Measurements from ENCODE around the gene ARFGAP2. TPM values are rescaled to one million over a fixed set of nuclear protein-coding genes. Genes with fewer than 3 reads are reported as not detected.
"Not testable (repeated sequence)": the region's sequence is repeated elsewhere in the genome, so short reads cannot be mapped to it uniquely, and the experiment has no call there.

Gene ARFGAP2
- polyA plus RNA-seq, 2 donors, result 47.7 to 49.6 TPM

DNA sequence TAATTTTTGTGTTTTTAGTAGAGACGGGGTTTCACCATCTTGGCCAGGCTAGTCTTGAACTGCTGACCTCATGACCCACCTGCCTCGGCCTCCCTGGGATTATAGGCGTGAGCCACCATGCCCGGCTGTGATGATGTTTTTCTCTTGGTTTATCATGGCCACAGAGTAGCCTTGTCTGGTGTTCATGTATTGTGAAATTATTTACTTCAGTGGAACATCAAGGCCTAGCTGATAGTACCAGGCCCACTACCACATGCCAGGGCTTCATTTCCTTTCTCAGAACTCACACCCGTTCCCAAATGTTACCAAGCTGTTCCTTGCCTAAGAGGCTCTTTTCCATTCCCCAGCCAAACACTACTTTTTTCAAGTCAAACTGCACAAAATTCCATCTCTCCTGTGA is 31.9 kb upstream of the ARFGAP2 start:
- H3K4me3 ChIP-seq (ENCODE audit: low read depth in 1 of 2, low read length in 2 of 2), result no peak overlapping the region
- H3K27me3 ChIP-seq (ENCODE audit: control insufficient read depth in 1 of 2, insufficient read depth in 2 of 2, low read length in 2 of 2), result no peaks in the 10 kb centered on the region
- peaks cover 0 to 3% of the 10 kb centered on the region in 2 donors for H3K4me1 ChIP-seq (ENCODE audit: control insufficient read depth in 2 of 2, insufficient read depth in 2 of 2, low read length in 1 of 2)
- WGBS, 2 donors, result 91 to 94% methylated on average over 5 of the region's 5 CpGs
- H3K27ac ChIP-seq (ENCODE audit: low read depth in 2 of 2, low read length in 1 of 2), result no peak overlapping the region
- H3K9me3 ChIP-seq (ENCODE audit: control insufficient read depth in 2 of 2, insufficient read depth in 1 of 2, low read depth in 1 of 2, low read length in 1 of 2), result no peaks in the 10 kb centered on the region
- H3K36me3 ChIP-seq (ENCODE audit: control insufficient read depth in 2 of 2, insufficient read depth in 2 of 2, low read length in 1 of 2), result no peaks in the 10 kb centered on the region

DNA sequence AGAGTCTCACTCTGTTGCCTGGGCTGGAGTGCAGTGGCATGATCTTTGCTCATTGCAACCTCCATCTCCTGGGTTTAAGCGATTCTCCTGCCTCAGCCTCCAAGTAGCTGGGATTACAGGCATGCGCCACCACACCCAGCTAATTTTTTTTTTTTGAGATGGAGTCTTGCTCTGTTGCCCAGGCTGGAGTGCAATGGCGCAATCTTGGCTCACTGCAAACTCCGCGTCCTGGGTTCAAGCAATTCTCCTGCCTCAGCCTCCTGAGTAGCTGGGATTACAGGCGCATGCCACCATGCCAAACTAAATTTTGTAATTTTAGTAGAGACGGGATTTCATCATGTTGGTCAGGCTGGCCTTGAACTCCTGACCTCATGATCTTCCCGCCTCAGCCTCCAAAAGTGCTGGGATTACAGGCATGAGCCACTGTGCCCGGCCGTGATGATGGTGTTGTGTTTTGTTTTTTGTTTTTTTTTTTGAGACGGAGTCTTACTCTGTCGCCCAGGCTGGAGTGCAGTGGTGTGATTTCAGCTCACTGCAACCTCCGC is 31.4 kb upstream of the ARFGAP2 start:
- not testable (repeated sequence) for H3K4me1 ChIP-seq (ENCODE audit: control insufficient read depth in 2 of 2, insufficient read depth in 2 of 2, low read length in 1 of 2); H3K9me3 ChIP-seq (ENCODE audit: control insufficient read depth in 2 of 2, insufficient read depth in 1 of 2, low read depth in 1 of 2, low read length in 1 of 2); H3K36me3 ChIP-seq (ENCODE audit: control insufficient read depth in 2 of 2, insufficient read depth in 2 of 2, low read length in 1 of 2); H3K27me3 ChIP-seq (ENCODE audit: control insufficient read depth in 1 of 2, insufficient read depth in 2 of 2, low read length in 2 of 2); H3K27ac ChIP-seq (ENCODE audit: low read depth in 2 of 2, low read length in 1 of 2); H3K4me3 ChIP-seq (ENCODE audit: low read depth in 1 of 2, low read length in 2 of 2)
- 96 to 97% methylated on average over 13 of the region's 13 CpGs for WGBS, 2 donors

DNA sequence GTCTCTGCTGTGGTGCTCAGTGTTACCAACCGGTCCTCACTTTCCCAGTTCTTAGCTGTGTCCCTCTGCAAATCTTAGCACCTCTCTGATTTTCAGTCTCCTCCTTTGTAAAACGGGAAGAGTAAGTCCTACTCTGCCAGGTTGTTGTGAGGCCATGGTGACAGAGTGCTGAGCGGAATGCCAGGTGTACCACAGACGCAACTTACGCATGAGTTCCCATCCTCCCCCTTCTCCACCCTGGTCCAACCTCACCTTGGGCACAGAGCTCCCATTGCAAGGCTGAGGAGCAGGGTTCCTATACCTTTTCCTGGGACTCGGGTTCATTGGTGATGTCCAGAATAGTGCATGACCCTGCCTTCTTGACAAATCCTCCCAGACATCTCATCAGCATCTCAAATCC is 30.8 kb upstream of the ARFGAP2 start:
- Histone ChIP-seq H3K4me1 (ENCODE audit: control insufficient read depth in 2 of 2, insufficient read depth in 2 of 2, low read length in 1 of 2) (no peaks in the 10 kb centered on the region), H3K9me3 (ENCODE audit: control insufficient read depth in 2 of 2, insufficient read depth in 1 of 2, low read depth in 1 of 2, low read length in 1 of 2) (no peaks in the 10 kb centered on the region), H3K27ac (ENCODE audit: low read depth in 2 of 2, low read length in 1 of 2) (no peak overlapping the region), H3K36me3 (ENCODE audit: control insufficient read depth in 2 of 2, insufficient read depth in 2 of 2, low read length in 1 of 2) (no peaks in the 10 kb centered on the region), H3K27me3 (ENCODE audit: control insufficient read depth in 1 of 2, insufficient read depth in 2 of 2, low read length in 2 of 2) (no peaks in the 10 kb centered on the region), H3K4me3 (ENCODE audit: low read depth in 1 of 2, low read length in 2 of 2) (no peak overlapping the region)
- 83 to 85% methylated on average over 6 of the region's 6 CpGs for WGBS, 2 donors

DNA sequence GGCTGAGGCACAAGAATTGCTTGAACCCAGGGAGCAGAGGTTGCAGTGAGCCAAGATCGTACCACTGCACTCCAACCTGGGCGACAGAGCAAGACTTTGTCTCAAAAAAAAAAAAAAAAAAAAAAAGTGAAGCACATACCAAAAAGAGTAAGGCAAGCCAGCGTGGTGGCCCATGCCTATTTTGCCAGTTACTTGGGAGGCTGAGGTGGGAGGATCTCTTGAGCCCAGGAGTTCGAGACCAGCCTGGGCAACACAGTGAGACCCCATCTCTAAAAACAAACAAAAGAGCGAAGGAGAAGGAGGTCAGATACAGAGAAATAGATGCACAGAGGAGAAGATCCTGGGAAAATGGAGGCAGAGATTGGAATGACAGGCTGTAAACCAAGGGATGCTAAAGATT is 29.9 kb upstream of the ARFGAP2 start:
- H3K9me3 ChIP-seq (ENCODE audit: control insufficient read depth in 2 of 2, insufficient read depth in 1 of 2, low read depth in 1 of 2, low read length in 1 of 2); H3K4me3 ChIP-seq (ENCODE audit: low read depth in 1 of 2, low read length in 2 of 2); H3K36me3 ChIP-seq (ENCODE audit: control insufficient read depth in 2 of 2, insufficient read depth in 2 of 2, low read length in 1 of 2); H3K27ac ChIP-seq (ENCODE audit: low read depth in 2 of 2, low read length in 1 of 2); H3K27me3 ChIP-seq (ENCODE audit: control insufficient read depth in 1 of 2, insufficient read depth in 2 of 2, low read length in 2 of 2); H3K4me1 ChIP-seq (ENCODE audit: control insufficient read depth in 2 of 2, insufficient read depth in 2 of 2, low read length in 1 of 2): not testable (repeated sequence)
- 92 to 95% methylated on average over 5 of the region's 5 CpGs for WGBS, 2 donors

DNA sequence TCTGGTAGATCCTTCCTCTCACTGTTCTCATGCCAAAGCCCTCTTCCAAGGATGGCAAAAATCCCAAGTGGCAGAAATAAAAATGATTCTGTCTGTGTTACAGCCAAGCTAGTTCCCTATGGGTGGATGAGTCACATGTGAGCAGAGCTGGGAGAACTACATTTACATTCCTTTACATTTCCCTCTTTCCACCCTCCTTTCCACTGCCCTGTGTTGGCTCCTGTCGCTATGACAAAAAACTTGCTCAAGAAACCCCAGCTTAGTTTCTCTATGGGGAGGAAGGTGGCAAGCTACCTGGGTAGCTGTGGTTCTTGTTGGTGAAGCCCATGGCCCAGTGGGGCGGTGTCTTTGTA is 27.9 kb upstream of the ARFGAP2 start:
- no peaks in the 10 kb centered on the region for H3K27me3 ChIP-seq (ENCODE audit: control insufficient read depth in 1 of 2, insufficient read depth in 2 of 2, low read length in 2 of 2)
- H3K9me3 ChIP-seq (ENCODE audit: control insufficient read depth in 2 of 2, insufficient read depth in 1 of 2, low read depth in 1 of 2, low read length in 1 of 2), result no peaks in the 10 kb centered on the region
- peak overlapping the region in 1 of 2 donors; percentile 65 for H3K27ac ChIP-seq (ENCODE audit: low read depth in 2 of 2, low read length in 1 of 2)
- H3K4me1 ChIP-seq (ENCODE audit: control insufficient read depth in 2 of 2, insufficient read depth in 2 of 2, low read length in 1 of 2), result no peaks in the 10 kb centered on the region
- no peak overlapping the region for H3K4me3 ChIP-seq (ENCODE audit: low read depth in 1 of 2, low read length in 2 of 2)
- no peaks in the 10 kb centered on the region for H3K36me3 ChIP-seq (ENCODE audit: control insufficient read depth in 2 of 2, insufficient read depth in 2 of 2, low read length in 1 of 2)
- 38 to 56% methylated on average over 2 of the region's 2 CpGs for WGBS, 2 donors

DNA sequence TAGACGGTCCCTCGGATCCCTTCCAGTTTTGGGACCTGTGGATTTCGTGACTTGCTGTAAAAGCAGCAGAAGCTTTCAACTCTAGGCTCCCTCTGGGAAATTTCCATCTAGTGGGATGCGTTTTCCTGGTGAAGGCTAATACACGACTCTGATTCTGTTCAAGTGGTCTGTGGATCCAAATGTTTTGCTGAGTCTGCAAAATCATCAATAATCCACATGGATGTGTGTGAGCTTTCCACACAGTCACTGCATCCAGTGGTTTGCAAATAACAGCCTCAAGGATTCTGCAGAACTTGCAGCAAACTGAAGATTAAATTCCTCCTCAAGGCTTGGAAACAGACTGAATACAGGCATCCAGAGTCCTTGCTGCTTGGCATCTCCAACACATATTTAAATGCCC is 25.9 kb upstream of the ARFGAP2 start:
- 74 to 82% methylated on average over 5 of the region's 5 CpGs for WGBS, 2 donors
- Histone ChIP-seq H3K36me3 (ENCODE audit: control insufficient read depth in 2 of 2, insufficient read depth in 2 of 2, low read length in 1 of 2) (no peaks in the 10 kb centered on the region), H3K9me3 (ENCODE audit: control insufficient read depth in 2 of 2, insufficient read depth in 1 of 2, low read depth in 1 of 2, low read length in 1 of 2) (no peaks in the 10 kb centered on the region), H3K27me3 (ENCODE audit: control insufficient read depth in 1 of 2, insufficient read depth in 2 of 2, low read length in 2 of 2) (no peaks in the 10 kb centered on the region), H3K4me3 (ENCODE audit: low read depth in 1 of 2, low read length in 2 of 2) (no peak overlapping the region), H3K4me1 (ENCODE audit: control insufficient read depth in 2 of 2, insufficient read depth in 2 of 2, low read length in 1 of 2) (no peaks in the 10 kb centered on the region), H3K27ac (ENCODE audit: low read depth in 2 of 2, low read length in 1 of 2) (no peak overlapping the region)

DNA sequence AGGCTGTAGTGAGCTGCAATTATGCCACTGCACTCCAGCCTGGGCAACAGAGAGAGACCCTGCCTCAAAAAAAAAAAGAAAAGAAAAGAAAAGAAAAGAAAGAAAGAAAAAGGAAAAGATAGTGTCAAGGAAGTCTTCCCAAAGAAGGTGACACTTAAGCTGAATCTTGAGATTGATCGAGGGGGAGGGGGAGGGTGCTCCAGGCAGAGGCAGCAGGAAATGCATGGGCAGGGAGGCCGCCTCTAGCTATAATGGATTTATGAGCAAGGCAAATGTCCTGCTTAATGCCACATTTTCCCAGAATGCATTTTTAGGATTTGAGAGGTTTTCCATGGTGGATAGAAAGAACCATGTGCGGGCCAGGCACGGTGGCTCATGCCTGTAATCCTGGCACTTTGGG is 24.3 kb upstream of the ARFGAP2 start:
- H3K9me3 ChIP-seq (ENCODE audit: control insufficient read depth in 2 of 2, insufficient read depth in 1 of 2, low read depth in 1 of 2, low read length in 1 of 2), result no peaks in the 10 kb centered on the region
- no peaks in the 10 kb centered on the region for H3K4me1 ChIP-seq (ENCODE audit: control insufficient read depth in 2 of 2, insufficient read depth in 2 of 2, low read length in 1 of 2)
- no peak overlapping the region for H3K4me3 ChIP-seq (ENCODE audit: low read depth in 1 of 2, low read length in 2 of 2)
- no peaks in the 10 kb centered on the region for H3K36me3 ChIP-seq (ENCODE audit: control insufficient read depth in 2 of 2, insufficient read depth in 2 of 2, low read length in 1 of 2)
- no peak overlapping the region for H3K27ac ChIP-seq (ENCODE audit: low read depth in 2 of 2, low read length in 1 of 2)
- H3K27me3 ChIP-seq (ENCODE audit: control insufficient read depth in 1 of 2, insufficient read depth in 2 of 2, low read length in 2 of 2), result no peaks in the 10 kb centered on the region
- 88% methylated on average over 4 of the region's 4 CpGs for WGBS, 2 donors

DNA sequence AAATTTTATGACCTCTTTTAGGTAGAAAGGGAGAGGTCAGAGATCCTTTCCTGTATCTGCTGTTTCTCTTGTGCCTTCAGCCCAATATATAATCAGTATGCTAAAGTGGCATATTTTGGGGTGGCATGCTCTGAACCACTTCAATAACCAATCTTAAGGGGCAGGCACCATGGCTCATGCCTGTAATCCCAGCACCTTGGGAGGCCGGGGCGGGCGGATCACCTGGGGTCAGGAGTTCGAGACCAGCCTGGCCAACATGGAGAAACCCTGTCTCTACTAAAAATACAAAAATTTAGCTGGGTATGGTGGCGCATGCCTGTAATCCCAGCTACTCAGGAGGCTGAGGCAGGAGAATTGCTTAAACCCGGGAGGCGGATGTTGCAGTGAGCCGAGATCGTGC is 21.5 kb upstream of the ARFGAP2 start:
- not testable (repeated sequence) for H3K4me1 ChIP-seq (ENCODE audit: control insufficient read depth in 2 of 2, insufficient read depth in 2 of 2, low read length in 1 of 2); H3K27me3 ChIP-seq (ENCODE audit: control insufficient read depth in 1 of 2, insufficient read depth in 2 of 2, low read length in 2 of 2); H3K27ac ChIP-seq (ENCODE audit: low read depth in 2 of 2, low read length in 1 of 2); H3K4me3 ChIP-seq (ENCODE audit: low read depth in 1 of 2, low read length in 2 of 2); H3K36me3 ChIP-seq (ENCODE audit: control insufficient read depth in 2 of 2, insufficient read depth in 2 of 2, low read length in 1 of 2); H3K9me3 ChIP-seq (ENCODE audit: control insufficient read depth in 2 of 2, insufficient read depth in 1 of 2, low read depth in 1 of 2, low read length in 1 of 2)
- WGBS, 2 donors, result 93 to 94% methylated on average over 9 of the region's 9 CpGs

DNA sequence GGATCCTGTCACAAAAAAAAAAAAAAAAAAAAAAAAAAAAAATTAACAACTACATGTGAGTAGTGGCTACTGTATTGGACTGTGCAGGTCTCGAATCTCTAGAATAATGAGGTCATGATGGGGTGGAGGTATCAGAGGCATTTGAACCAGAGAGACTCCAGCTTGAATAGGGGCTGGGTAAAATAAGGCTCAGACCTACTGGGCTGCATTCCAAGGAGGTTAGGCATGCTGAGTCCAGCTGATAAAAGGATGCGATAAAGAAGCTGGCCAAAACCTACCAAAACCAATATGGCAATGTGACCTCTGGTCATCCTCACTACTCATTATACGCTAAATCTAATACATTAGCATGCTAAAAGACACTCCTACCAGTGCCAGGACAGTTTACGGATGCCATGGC is 15.4 kb upstream of the ARFGAP2 start:
- 87 to 88% methylated on average over 4 of the region's 4 CpGs for WGBS, 2 donors
- Histone ChIP-seq H3K36me3 (ENCODE audit: control insufficient read depth in 2 of 2, insufficient read depth in 2 of 2, low read length in 1 of 2) (no peaks in the 10 kb centered on the region), H3K4me1 (ENCODE audit: control insufficient read depth in 2 of 2, insufficient read depth in 2 of 2, low read length in 1 of 2) (peaks cover 3 to 7% of the 10 kb centered on the region in 2 donors), H3K9me3 (ENCODE audit: control insufficient read depth in 2 of 2, insufficient read depth in 1 of 2, low read depth in 1 of 2, low read length in 1 of 2) (no peaks in the 10 kb centered on the region), H3K27me3 (ENCODE audit: control insufficient read depth in 1 of 2, insufficient read depth in 2 of 2, low read length in 2 of 2) (no peaks in the 10 kb centered on the region), H3K4me3 (ENCODE audit: low read depth in 1 of 2, low read length in 2 of 2) (no peak overlapping the region), H3K27ac (ENCODE audit: low read depth in 2 of 2, low read length in 1 of 2) (no peak overlapping the region)

DNA sequence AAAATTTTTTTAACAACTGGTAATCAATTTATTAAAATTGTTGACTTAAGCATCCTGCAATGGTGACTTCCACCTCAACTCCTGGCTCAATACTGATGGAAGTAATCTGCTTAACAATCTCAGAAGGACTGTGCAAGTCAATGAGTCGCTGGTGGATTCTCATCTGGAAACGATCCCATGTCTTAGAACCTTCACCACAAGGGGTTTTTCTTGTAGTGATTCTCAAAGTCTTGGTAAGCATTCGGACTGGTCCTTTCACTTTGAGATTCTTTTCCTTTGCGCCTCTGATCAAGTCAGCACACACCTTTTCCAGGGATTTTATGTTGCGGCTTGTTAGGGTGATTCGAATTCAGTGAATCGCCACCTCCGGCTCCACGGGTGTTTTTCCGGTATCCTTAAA is 14.5 kb upstream of the ARFGAP2 start:
- peaks cover 4 to 11% of the 10 kb centered on the region in 2 donors for H3K4me1 ChIP-seq (ENCODE audit: control insufficient read depth in 2 of 2, insufficient read depth in 2 of 2, low read length in 1 of 2)
- H3K9me3 ChIP-seq (ENCODE audit: control insufficient read depth in 2 of 2, insufficient read depth in 1 of 2, low read depth in 1 of 2, low read length in 1 of 2); H3K27ac ChIP-seq (ENCODE audit: low read depth in 2 of 2, low read length in 1 of 2); H3K4me3 ChIP-seq (ENCODE audit: low read depth in 1 of 2, low read length in 2 of 2); H3K27me3 ChIP-seq (ENCODE audit: control insufficient read depth in 1 of 2, insufficient read depth in 2 of 2, low read length in 2 of 2); H3K36me3 ChIP-seq (ENCODE audit: control insufficient read depth in 2 of 2, insufficient read depth in 2 of 2, low read length in 1 of 2): not testable (repeated sequence)
- 77 to 84% methylated on average over 10 of the region's 10 CpGs for WGBS, 2 donors
